Caco-2 (cell line): ENCODE results near the gene RND2. TPM values are rescaled to one million over a fixed set of nuclear protein-coding genes. Genes with fewer than 3 reads are reported as not detected.

Source experiments
- BruUV-seq: library from RNA; stranded (reverse); fragments of 400-500 nt; replicated peaks from 2 replicates; lab custom pipeline; 2021; lab: Mats Ljungman, UMichigan
- CTCF ChIA-PET: fragments of 300-600 bp; sonication (Branson Sonifier 250); formaldehyde crosslinking; loops from one replicate; lab custom pipeline; 2022; ENCODE audit warnings: antibody characterized with exemption; lab: Charles Lee
- POLR2A ChIA-PET: fragments of 300-600 bp; sonication (Branson Sonifier 250); formaldehyde crosslinking; loops from one replicate; lab custom pipeline; 2022; ENCODE audit warnings: antibody characterized with exemption; lab: Charles Lee
- DNase-seq, 2 experiments: peaks; one replicate each; pipeline versions ENCODE4 v3.0.0 to v3.0.0-alpha.2; 2020 to 2022
- H3K27me3 ChIP-seq: replicated peaks from 2 replicates; pipeline ENCODE4 v1.6.0; 2011; ENCODE audit warnings: low read length; ENCODE audit not compliant: control insufficient read depth, insufficient read depth
- H3K36me3 ChIP-seq: 2 replicates; pipeline ENCODE4 v1.5.1; 2011; ENCODE audit warnings: low read length; ENCODE audit not compliant: control insufficient read depth, insufficient read depth
- H3K4me1 ChIP-seq: fragments of 250-450 bp; sonication (Bioruptor Pico); 2 replicates; pipeline ENCODE4 v1.5.1; 2020; ENCODE audit warnings: mild to moderate bottlenecking
- H3K4me3 ChIP-seq: 2 replicates; pipeline ENCODE4 v1.5.1; 2011; ENCODE audit warnings: low read depth, mild to moderate bottlenecking, control low read depth, low read length
- H3K9me3 ChIP-seq: fragments of 250-450 bp; sonication (Bioruptor Pico); 2 replicates; pipeline ENCODE4 v1.5.1; 2020; ENCODE audit warnings: mild to moderate bottlenecking, moderate library complexity
- H3K27ac Mint-ChIP-seq: one replicate; pipeline ENCODE4 v1.8.0; 2022; ENCODE audit warnings: mixed read lengths; ENCODE audit not compliant: unreplicated experiment
- H3K27me3 Mint-ChIP-seq: one replicate; pipeline ENCODE4 v1.8.0; 2022; ENCODE audit warnings: mixed read lengths; ENCODE audit not compliant: insufficient read depth, unreplicated experiment
- H3K36me3 Mint-ChIP-seq: one replicate; pipeline ENCODE4 v1.8.0; 2022; ENCODE audit warnings: mild to moderate bottlenecking, mixed read lengths; ENCODE audit not compliant: insufficient read depth, unreplicated experiment
- H3K4me1 Mint-ChIP-seq: one replicate; pipeline ENCODE4 v1.8.0; 2022; ENCODE audit warnings: low read depth, mixed read lengths; ENCODE audit not compliant: unreplicated experiment
- H3K4me3 Mint-ChIP-seq: one replicate; pipeline ENCODE4 v1.8.0; 2022; ENCODE audit warnings: mild to moderate bottlenecking, moderate library complexity, mixed read lengths; ENCODE audit not compliant: unreplicated experiment
- H3K9me3 Mint-ChIP-seq: one replicate; pipeline ENCODE4 v1.8.0; 2022; ENCODE audit warnings: mixed read lengths; ENCODE audit not compliant: unreplicated experiment
- intact Hi-C: fragments of 100-400 bp; cut with micrococcal nuclease; formaldehyde crosslinking; loops from one replicate; pipeline ENCODE4 v1.10.0; 2022; ENCODE audit not compliant: unreplicated experiment
- total RNA-seq: library from RNA; stranded (reverse); gene quantifications from 2 replicates; pipeline ENCODE4 v1.2.3, GENCODE V29; 2022
- TF ChIP-seq, protein P1 (sequence below), 2 experiments: fragments of 200-600 bp in 1 of 2; IDR thresholded peaks; 1 replicate in 1 of 2; 2 replicates in 1 of 2; pipeline versions ENCODE4 v1.5.1 to v1.8.0; 2011 to 2022; ENCODE audit warnings: antibody characterized with exemption in 1 of 2, control low read depth in 1 of 2, inconsistent platforms in 1 of 2, low read depth in 1 of 2, low read length in 1 of 2, mild to moderate bottlenecking in 1 of 2, moderate library complexity in 1 of 2; ENCODE audit not compliant: insufficient read depth in 1 of 2, severe bottlenecking in 1 of 2, unreplicated experiment in 1 of 2

Gene RND2
- total RNA-seq, 1 experiment from 2014 or later, result 1.2 TPM

DNA sequence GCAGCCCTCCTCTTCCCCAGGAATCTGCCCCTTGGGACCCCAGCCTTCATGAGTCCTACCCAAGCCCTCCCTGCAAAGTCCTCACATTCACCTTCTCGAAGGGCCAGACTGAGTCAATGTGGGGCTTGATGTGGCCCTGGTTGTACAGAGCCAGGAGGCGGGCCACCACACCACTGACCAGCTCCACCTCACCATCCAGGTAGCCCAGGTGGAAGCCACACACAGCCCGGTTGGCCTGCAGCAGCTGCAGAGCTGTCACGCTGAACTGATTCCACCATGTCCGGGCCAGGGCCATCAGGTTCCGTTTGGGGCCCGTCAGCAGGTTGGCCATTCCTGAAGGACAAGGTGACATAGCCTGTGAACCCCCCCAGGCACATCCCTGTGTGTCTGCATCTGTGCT is 8.8 kb upstream of the RND2 start:
- Mint-ChIP-seq H3K27me3 (no peaks in the 10 kb centered on the region), H3K27ac (no peak overlapping the region), H3K36me3 (peaks cover 28% of the 10 kb centered on the region), H3K9me3 (no peaks in the 10 kb centered on the region), H3K4me1 (peaks cover 14% of the 10 kb centered on the region), H3K4me3 (no peak overlapping the region)
- TF ChIP-seq, protein P1, sequence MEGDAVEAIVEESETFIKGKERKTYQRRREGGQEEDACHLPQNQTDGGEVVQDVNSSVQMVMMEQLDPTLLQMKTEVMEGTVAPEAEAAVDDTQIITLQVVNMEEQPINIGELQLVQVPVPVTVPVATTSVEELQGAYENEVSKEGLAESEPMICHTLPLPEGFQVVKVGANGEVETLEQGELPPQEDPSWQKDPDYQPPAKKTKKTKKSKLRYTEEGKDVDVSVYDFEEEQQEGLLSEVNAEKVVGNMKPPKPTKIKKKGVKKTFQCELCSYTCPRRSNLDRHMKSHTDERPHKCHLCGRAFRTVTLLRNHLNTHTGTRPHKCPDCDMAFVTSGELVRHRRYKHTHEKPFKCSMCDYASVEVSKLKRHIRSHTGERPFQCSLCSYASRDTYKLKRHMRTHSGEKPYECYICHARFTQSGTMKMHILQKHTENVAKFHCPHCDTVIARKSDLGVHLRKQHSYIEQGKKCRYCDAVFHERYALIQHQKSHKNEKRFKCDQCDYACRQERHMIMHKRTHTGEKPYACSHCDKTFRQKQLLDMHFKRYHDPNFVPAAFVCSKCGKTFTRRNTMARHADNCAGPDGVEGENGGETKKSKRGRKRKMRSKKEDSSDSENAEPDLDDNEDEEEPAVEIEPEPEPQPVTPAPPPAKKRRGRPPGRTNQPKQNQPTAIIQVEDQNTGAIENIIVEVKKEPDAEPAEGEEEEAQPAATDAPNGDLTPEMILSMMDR (IDR thresholded peaks at IDR 0.05; ENCODE audit: insufficient read depth in 1 of 2, low read depth in 1 of 2, low read length in 1 of 2, severe bottlenecking in 1 of 2, unreplicated experiment in 1 of 2), result no peak
- Histone ChIP-seq H3K4me3 (no peak overlapping the region), H3K9me3 (no peaks in the 10 kb centered on the region), H3K27me3 (no peaks in the 10 kb centered on the region), H3K36me3 (no peaks in the 10 kb centered on the region; the same call in none of the 2 replicates), H3K4me1 (peaks cover 11% of the 10 kb centered on the region)
- BruUV-seq, result no TSS peak
- POLR2A ChIA-PET, result interaction anchor here (0.6 kb wide), 1 partner anchor 111 kb away, joined by 5 read pairs; no protein-coding TSS in a partner anchor
- no peak for DNase-seq
- CTCF ChIA-PET, result no interaction called here
- intact Hi-C loops, result no loop called here

DNA sequence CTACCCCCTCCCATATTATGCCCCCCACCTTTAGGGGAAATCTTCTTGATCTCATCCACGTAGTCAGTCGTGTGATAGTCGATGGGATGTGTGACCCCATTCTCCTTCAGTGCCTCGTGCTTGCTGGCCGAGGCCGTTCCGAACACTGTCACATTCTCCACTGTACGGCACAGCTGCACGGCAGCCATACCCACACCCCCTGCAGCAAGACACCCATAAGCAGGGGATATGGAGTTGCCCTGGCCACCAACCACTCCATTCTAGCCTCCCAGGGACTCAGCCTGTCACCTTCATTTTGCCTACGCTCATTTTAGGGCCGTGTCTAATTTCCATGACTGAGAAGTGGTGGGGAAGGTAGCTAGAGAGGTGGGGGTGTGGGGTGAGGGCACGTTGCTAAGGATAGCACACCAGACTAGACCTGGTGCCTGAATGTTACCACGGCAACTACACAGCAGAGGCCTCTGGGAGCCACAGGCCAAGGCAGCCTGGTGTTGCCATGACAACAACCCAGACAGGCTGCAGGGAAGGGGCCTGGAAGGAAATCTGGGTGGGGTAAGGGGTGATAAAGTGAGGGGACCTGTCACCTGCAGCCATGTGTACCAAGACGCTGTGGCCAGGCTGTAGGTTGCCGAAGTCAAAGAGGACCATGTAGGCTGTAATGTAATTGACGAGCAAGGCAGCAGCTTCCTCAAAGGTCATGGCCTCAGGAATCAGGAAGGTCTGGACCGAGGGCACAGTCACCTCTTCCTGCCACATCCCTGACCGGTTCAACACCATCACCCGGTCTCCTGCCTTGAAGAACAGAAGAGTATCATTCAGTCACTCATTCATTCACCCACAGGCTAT is 6.8 kb upstream of the RND2 start:
- no peak overlapping the region for H3K27ac Mint-ChIP-seq
- no peak for DNase-seq
- no peak overlapping the region for H3K4me3 Mint-ChIP-seq
- CTCF ChIA-PET, result no interaction called here
- Histone ChIP-seq H3K27me3 (no peaks in the 10 kb centered on the region), H3K9me3 (no peaks in the 10 kb centered on the region), H3K4me3 (no peak overlapping the region), H3K4me1 (peaks cover 9% of the 10 kb centered on the region; the same call in 1 of the 2 replicates), H3K36me3 (no peaks in the 10 kb centered on the region; the same call in none of the 2 replicates)
- peaks cover 8% of the 10 kb centered on the region for H3K4me1 Mint-ChIP-seq
- TF ChIP-seq, protein P1 (IDR thresholded peaks at IDR 0.05; ENCODE audit: insufficient read depth in 1 of 2, low read depth in 1 of 2, low read length in 1 of 2, severe bottlenecking in 1 of 2, unreplicated experiment in 1 of 2), result no peak
- peaks cover 32% of the 10 kb centered on the region for H3K36me3 Mint-ChIP-seq
- H3K27me3 Mint-ChIP-seq, result no peaks in the 10 kb centered on the region
- intact Hi-C loops, result no loop called here
- no peaks in the 10 kb centered on the region for H3K9me3 Mint-ChIP-seq
- POLR2A ChIA-PET, result interaction anchor here (1.0 kb wide), 1 partner anchor 20 kb away, joined by 6 read pairs; the partner anchor contains the start of gene RPL27
- BruUV-seq, result no TSS peak

- H3K27ac Mint-ChIP-seq, result no peak overlapping the region
- Histone ChIP-seq H3K36me3 (no peaks in the 10 kb centered on the region; the same call in none of the 2 replicates), H3K4me3 (no peak overlapping the region), H3K9me3 (no peaks in the 10 kb centered on the region), H3K27me3 (no peaks in the 10 kb centered on the region), H3K4me1 (peaks cover 9% of the 10 kb centered on the region; the same call in 1 of the 2 replicates)
- peaks cover 29% of the 10 kb centered on the region for H3K36me3 Mint-ChIP-seq
- intact Hi-C loops, result no loop called here
- no peak for DNase-seq
- H3K9me3 Mint-ChIP-seq, result no peaks in the 10 kb centered on the region
- BruUV-seq, result no TSS peak
- TF ChIP-seq, protein P1 (IDR thresholded peaks at IDR 0.05; ENCODE audit: insufficient read depth in 1 of 2, low read depth in 1 of 2, low read length in 1 of 2, severe bottlenecking in 1 of 2, unreplicated experiment in 1 of 2), result no peak
- H3K27me3 Mint-ChIP-seq, result no peaks in the 10 kb centered on the region
- CTCF ChIA-PET, result no interaction called here
- peaks cover 8% of the 10 kb centered on the region for H3K4me1 Mint-ChIP-seq
- POLR2A ChIA-PET, result interaction anchor here (1.0 kb wide), 1 partner anchor 21 kb away, joined by 6 read pairs; the partner anchor contains the start of gene RPL27
- peak overlapping the region; percentile 98 for H3K4me3 Mint-ChIP-seq
Measured at GRCh38 chr17:43018932-43019331, 6.1 kb upstream of the RND2 start.
